HG03439 (cell line): ENCODE data around the gene ZFYVE27.

Experiments used
- ATAC-seq: cut with Tn5 transposase; IDR thresholded peaks from one replicate; pipeline ENCODE4 v1.9.1; 2021; ENCODE audit warnings: mild to moderate bottlenecking, moderate library complexity; ENCODE audit not compliant: unreplicated experiment

Gene ZFYVE27

GRCh38 chr10:97785731-97786130, 48.8 kb downstream of the ZFYVE27 start:
- no peak for ATAC-seq

DNA sequence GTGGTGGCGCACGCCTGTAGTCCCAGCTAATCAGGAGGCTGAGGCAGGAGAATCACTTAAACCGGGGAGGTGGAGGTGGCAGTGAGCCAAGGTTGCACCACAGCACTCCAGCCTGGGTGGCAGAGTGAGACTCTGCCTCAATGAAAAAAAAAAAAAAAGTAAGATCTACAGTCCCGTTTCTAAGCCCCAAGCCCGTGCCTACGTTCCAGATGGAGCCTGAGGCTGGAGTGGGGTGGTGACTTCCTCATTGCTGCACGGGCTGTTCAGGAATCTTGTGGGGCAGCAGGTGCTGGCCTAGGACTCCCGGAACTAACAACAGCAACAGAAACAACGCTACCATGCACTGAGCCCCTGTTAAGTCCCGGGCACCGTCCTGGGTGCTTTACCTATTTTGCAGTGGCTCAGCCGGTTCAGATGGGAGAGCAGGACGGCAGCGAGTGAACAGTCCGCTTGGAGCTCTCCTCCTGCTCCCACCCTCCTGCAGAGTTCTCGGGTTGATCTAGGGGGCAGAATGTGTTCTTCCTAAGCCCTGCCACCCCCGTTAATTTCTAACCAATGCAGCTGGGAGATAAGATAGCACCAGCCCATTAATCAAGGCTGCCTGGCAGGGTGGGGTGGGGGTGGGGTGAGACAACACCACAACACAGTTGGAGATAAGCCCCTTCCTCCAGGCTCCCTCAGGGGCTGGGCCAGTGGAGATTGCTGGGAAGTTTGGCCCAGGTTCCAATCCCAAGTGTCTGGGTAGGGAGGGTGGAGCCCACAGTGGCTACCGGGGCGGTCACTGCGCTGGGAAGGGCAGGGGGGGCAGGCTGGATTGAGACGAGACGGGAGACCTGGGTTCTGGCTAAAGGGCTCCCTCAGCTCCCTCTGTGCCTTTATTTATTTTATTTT, 51.9 kb downstream of the ZFYVE27 start:
- no peak for ATAC-seq

DNA sequence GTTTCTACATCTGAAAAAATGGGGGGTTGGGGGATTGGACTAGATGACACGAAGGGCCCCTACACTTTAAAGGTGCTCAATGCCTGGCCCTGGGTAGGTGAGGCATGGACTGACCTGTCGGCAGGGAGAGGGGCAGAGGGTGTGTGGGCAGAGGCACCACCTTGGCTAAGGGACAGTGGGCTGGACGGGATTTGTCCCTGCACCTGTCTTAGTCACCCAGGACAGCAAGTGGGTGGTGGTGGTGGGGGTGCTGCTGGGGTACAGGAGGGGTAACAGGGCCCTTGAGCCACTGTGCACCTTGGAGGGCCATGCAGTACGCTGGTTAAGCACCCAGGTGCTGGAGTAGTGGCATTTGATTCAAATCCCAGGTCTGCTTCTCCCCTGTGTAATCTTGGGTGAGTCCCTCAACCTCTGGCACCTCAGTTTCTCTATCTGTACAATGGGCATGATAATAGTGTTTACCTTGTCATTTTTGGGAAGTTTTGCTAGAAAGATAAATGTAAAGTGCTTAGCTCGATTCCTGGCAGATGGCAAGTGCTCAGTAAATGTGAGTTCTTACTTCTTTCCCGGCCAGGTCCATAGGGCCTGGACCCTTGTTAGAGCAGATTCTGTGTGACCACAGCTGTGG, 53.0 kb downstream of the ZFYVE27 start:
- ATAC-seq = no peak

GRCh38 chr10:97791824-97792721, 55.1 kb downstream of the ZFYVE27 start:
- ATAC-seq = no peak

GRCh38 chr10:97795886-97796285, 59.0 kb downstream of the ZFYVE27 start:
- ATAC-seq = no peak

- ATAC-seq = no peak
Measured at GRCh38 chr10:97796651-97797050, 59.7 kb downstream of the ZFYVE27 start.

GRCh38 chr10:97798958-97799610, 62.2 kb downstream of the ZFYVE27 start:
- no peak for ATAC-seq

DNA sequence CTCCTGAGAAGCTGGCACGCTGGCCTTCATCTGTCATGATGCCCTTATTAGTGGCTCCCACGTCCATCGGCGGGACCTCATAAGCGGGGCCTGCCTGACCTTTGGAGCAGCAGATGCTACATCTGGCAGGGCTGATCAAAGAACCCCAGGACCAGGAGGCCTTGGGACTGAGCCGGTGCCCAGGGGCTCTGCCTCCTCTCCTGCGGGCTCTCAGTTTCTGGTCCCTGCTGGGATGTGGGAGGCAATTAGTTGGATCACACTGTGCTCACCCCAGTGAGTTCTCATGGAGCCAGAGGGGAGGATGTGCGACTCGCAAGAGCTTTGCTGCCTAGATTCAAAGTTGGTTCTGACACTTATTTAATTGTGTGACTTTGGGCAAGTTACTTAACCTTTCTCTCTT, 63.5 kb downstream of the ZFYVE27 start:
- no peak for ATAC-seq

- ATAC-seq = no peak
Measured at GRCh38 chr10:97801422-97801821, 64.5 kb downstream of the ZFYVE27 start.

DNA sequence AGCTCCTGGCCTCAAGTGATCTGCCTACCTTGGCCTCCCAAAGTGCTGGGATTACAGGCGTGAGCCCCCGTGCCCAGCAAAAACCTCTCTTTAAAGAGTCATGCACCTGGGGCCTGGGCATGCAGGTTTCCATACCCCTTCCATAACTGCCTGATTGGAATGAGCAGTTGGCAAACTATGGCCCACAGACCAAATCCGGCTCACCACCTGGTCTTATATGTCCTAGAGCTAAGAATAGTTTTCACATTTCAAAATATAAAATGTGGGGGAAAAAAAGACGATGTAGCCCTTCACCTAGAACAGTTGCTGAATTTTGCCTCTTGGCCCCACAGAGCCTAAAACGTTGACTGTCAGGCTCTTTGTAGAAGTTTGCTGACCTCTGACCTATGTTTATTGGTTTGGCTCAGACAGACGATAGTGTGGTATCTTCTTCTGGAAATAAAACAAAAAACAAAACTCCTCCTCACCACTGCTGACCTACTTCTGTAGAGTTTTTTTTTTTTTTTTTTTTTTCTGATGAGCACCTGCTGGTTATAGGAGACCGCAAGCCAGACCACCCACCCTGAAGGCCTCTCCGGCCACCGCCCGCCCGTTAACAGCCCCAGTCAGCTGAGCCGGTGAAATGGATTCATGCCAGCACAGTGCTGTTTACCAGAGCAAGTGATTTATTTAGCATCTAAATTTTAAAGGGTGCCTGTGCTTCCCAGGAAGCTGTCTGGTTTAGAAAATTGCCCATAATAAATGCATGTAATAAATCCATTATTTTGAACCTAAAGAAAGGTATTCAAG, 68.4 kb downstream of the ZFYVE27 start:
- ATAC-seq = no peak

DNA sequence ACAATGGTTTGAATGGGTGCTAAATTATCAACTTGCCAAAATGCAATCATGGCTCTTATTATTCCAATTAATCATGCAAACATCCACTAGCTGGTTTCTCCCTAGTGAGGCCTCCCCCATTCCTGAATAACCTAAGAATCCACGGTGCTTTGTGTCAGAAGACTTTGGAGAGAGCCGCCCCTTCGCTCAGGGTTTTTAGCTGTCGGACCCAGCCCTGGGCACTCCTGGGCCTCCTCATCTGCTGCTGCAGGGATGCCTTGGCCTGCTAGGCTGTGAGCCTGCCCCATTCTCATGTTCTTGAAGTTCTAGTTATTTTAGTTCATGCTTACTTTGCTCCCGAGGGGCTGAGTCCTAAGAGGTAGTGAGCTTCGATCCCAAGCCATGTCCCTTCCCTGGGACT, 69.0 kb downstream of the ZFYVE27 start:
- ATAC-seq = no peak

DNA sequence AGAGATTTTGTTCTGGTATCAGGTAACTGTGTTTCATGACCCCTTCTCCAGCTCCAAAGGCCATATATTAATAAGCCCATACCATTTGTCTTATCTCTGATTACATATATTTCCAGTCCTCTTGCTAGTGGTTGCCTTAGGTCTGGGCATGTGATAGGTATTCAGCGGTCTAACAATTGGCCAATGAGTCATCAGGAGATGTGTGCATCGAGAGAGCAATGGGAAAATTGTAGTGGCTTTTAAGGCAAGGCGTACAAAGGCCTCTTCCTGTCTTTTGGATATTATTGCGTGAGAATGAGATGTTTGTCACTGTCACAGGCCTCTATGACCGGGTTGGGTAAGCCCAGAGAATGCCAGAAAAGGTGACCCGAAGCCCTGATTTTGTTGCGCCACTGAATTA, 73.5 kb downstream of the ZFYVE27 start:
- no peak for ATAC-seq
